HK-2 (cell line): Measurements from ENCODE around the gene TTI1.

ENCODE experiments used
- DNase-seq: peaks from one replicate; pipeline ENCODE4 v3.0.0-alpha.2; 2018; ENCODE audit not compliant: unreplicated experiment

Gene TTI1

GRCh38 chr20:37987602-37988290 is 45.5 kb downstream of the TTI1 start:
- DNase-seq, result no peak

GRCh38 chr20:37986873-37987601 is 46.2 kb downstream of the TTI1 start:
- DNase-seq, result no peak

GRCh38 chr20:37986044-37986858 is 47.0 kb downstream of the TTI1 start:
- DNase-seq, result no peak

- no peak for DNase-seq
Observed at GRCh38 chr20:37984018-37984785, 49.1 kb downstream of the TTI1 start.

GRCh38 chr20:37983286-37983685 is 50.0 kb downstream of the TTI1 start:
- no peak for DNase-seq

GRCh38 chr20:37981568-37981967 is 51.7 kb downstream of the TTI1 start:
- DNase-seq, result no peak

GRCh38 chr20:37980876-37981275 is 52.4 kb downstream of the TTI1 start:
- DNase-seq, result no peak

- no peak for DNase-seq
Observed at GRCh38 chr20:37980383-37980782, 52.9 kb downstream of the TTI1 start.

- no peak for DNase-seq
Observed at GRCh38 chr20:37979021-37979985, 54.0 kb downstream of the TTI1 start.

- DNase-seq, result no peak
Observed at GRCh38 chr20:37977786-37978185, 55.5 kb downstream of the TTI1 start.

GRCh38 chr20:37977338-37977737 is 55.9 kb downstream of the TTI1 start:
- DNase-seq, result no peak

- DNase-seq, result no peak
Observed at GRCh38 chr20:37976887-37977286, 56.4 kb downstream of the TTI1 start.

GRCh38 chr20:37973059-37973910 is 60.0 kb downstream of the TTI1 start:
- DNase-seq, result no peak

GRCh38 chr20:37972256-37973058 is 60.8 kb downstream of the TTI1 start:
- no peak for DNase-seq

GRCh38 chr20:37971561-37972127 is 61.6 kb downstream of the TTI1 start:
- no peak for DNase-seq

- DNase-seq, result no peak
Observed at GRCh38 chr20:37970856-37971245, 62.4 kb downstream of the TTI1 start.

- DNase-seq, result no peak
Observed at GRCh38 chr20:37969949-37970855, 63.1 kb downstream of the TTI1 start.
